Effector CD8-positive, alpha-beta T cell (primary cell): Measurements from ENCODE around the gene LCP1.

Experiments
- DNase-seq: peaks from one replicate; lab custom pipeline; 2025; lab: John Stamatoyannopoulos, UW

LCP1 gene

DNA sequence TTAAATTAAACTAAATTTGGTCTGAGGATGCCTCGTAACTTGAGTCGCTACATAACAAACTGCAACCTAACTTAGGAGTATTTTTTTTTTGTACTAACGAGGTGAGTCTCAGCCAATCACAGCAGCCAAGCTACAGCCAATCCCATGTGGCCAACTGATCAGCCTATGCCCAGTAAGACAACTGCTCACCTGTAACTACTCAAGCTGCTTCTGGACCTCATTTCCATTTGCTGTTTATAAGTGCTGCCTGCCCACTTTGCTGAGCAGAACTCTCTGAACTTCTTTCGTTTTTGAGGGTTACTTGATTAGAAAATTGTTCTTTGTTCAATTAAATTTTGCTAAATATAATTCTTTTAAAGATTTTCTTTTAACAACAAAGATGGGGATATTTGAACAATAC, 81.0 kb downstream of the LCP1 start:
- no peak for DNase-seq

DNA sequence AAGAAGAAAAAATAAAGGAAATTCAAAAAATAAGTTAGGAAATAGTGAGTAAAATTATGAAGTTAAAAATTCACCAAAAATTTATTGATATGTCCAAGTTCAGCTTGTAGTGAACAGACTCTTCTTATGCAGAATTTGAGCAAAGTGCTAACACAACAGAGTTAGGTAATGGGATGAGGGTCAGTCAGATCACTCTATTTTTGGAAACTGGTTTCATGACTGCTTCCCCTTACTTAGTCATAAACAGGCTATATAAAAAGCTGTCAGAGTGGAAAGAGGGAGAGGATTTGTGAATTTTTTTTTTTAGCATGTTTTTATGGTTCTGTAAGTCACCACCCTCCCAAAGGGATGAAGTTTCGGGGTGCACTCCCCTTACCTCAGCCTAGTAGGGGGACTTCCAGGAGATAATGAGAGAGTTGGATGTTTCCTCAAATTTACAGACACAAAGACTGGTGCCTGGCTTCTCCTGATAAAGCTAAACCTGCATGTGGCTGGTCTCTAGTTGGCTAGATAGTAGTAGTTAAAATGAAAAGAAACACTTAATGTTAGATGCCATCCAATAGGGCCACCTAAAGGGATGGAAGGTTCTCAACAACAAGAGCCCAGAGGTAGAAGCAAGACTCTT, 81.7 kb downstream of the LCP1 start:
- DNase-seq, result no peak

GRCh38 chr13:46097663-46098062, 84.3 kb downstream of the LCP1 start:
- no peak for DNase-seq

GRCh38 chr13:46097015-46097414, 85.0 kb downstream of the LCP1 start:
- DNase-seq, result no peak

DNA sequence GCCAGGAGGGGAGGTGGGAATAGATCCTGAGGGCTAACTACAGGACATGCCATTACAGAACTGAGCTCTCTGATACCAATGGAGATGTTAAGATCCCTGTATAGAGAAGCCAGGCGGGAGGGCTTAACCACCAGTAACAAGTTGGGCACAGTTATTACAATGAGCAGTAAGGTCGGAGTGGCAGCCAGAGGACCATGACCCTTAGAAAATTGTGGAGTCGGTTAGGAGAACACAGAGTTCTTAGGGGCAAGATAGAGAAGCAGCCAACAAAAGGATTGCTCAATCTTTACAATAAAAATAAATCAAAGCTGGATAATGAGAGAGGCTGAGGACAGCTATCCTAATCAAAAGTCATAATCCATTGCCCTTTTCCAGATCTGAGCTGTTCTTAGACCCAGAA, 87.5 kb downstream of the LCP1 start:
- no peak for DNase-seq

DNA sequence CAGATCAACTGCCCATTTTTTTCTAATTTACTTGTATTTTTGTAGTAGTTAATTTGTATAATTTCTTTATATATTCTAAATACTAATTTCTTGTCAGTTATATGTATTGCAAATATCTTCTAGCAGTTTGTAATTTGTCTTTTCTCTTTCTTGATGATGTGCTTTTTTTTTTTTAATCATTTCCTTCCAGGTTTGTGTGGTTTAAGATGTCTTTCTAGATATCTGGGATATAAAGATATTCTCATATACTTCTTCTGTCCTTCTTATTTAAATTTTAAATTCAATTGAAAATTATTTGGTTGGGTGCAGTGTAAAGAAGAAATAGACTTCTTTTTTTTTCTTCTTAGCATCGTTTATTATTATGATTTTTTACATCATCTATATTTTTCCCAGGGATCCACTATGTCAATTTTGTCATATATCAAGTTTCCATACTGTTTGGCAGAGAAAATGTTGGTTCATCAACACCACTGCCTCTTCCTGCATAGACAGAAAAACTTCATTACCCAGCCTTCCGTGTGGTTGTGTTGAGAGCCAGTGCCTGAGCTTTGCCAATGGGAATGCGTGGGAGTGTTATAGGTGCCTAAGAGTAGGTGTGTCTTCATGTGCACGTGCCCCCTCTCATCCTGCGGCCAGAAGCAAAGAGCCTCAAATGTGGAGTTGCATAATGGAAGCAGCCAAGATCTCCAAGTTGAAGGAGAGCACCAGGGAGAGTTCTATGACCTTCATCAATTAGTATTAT, 93.0 kb downstream of the LCP1 start:
- DNase-seq, result no peak

DNA sequence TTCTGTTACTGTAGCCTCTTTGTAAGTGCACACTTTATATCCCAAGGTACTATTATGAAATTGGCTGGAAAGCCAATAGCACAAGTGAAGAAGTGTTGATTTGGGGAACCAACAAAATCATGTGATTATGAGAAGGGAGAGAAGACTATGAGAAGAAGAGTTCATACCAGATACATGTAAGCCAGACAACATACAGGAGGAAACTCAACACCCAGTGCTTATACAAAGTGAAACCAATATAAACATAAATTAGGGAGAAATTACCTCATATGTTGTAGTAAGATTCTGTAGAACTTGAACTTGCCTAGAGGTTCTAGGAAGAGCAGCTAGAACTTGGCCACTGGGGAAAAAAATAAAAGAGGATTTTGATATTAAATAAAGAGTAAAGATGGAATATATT, 94.5 kb downstream of the LCP1 start:
- DNase-seq, result no peak

GRCh38 chr13:46086985-46087384, 95.0 kb downstream of the LCP1 start:
- no peak for DNase-seq

DNA sequence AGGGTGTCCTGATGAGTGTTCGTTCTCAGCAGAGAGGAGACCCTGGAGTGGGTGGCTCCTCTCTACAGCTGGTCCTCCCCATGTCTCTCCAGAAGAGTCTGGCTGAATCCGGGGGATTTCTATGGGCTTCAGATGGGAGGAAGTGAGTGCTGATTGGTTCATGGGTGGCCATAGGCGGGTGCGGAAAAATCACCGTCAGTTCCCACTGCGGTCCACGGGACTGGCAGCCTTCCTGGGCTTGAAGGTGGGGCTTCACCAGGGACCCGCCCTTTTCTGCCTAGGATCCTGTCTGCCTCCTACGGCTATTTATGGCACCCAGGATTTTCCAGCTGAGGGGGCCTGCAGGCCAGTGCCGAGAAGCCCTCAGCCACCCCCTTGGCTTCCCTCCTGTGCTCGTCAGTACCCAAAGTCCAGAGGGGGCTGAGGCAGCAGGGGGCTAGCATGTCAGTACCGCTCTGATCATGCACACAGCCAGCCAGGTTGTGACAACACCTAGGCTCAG, 95.5 kb downstream of the LCP1 start:
- no peak for DNase-seq

- DNase-seq, result no peak
Observed at GRCh38 chr13:46085737-46086136, 96.2 kb downstream of the LCP1 start.

- DNase-seq, result no peak
Observed at GRCh38 chr13:46082324-46082723, 99.7 kb downstream of the LCP1 start.

GRCh38 chr13:46079770-46080169, 102.2 kb downstream of the LCP1 start:
- no peak for DNase-seq

DNA sequence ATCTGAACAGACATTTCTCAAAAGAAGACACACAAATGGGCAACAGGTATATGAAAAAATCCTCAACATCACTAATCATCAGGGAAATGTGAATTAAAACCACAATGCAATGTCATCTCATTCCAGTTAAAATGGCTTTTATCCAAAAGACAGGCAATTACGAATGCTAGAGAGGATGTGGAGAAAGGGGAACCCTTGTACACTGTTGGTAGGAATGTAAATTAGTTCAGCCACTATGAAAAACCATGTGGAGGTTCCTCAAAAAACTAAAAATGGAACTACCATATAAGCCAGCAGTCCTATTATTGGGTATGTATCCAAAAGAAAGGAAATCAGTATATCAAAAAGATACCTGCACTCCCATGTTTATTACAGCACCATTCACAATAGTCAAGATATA, 104.7 kb downstream of the LCP1 start:
- no peak for DNase-seq

GRCh38 chr13:46076827-46077226, 105.2 kb downstream of the LCP1 start:
- no peak for DNase-seq
